ENCODE data around the gene HHLA2.
"Not testable (repeated sequence)": the region's sequence is repeated elsewhere in the genome, so short reads cannot be mapped to it uniquely, and the experiment has no call there.

Gene HHLA2, protein sequence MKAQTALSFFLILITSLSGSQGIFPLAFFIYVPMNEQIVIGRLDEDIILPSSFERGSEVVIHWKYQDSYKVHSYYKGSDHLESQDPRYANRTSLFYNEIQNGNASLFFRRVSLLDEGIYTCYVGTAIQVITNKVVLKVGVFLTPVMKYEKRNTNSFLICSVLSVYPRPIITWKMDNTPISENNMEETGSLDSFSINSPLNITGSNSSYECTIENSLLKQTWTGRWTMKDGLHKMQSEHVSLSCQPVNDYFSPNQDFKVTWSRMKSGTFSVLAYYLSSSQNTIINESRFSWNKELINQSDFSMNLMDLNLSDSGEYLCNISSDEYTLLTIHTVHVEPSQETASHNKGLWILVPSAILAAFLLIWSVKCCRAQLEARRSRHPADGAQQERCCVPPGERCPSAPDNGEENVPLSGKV

GRCh38 chr3:108296239-108296638, at the start of gene HHLA2:
Gene HHLA2 (plus strand): TSS chr3:108296548. CDS start chr3:108351814, 55,266 bp downstream.
- DNase-seq: no peak

GRCh38 chr3:108250626-108251025, 45.7 kb upstream of the HHLA2 start:
- DNase-seq: no peak

DNA sequence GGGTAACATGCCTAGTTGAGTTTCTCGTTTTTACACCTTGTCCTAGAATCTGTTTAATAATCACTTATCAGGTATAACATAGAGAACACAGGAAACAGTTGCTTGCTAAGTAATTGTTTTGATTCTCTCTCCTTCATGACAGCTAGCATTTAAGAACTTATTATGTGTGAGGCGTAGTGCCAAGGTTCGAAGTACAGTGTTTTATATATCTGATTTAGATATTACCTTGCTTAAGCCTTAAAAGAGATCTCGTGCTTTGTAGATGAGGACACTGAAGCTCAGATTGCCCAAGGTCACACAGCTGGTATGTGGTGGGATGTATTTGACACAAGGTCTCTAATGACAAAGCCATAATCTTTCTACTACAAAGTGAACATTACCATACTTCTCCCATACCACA, 45.1 kb upstream of the HHLA2 start:
- DNase-seq: no peak

- no peak for DNase-seq
Measured at GRCh38 chr3:108251844-108252243, 44.5 kb upstream of the HHLA2 start.

DNA sequence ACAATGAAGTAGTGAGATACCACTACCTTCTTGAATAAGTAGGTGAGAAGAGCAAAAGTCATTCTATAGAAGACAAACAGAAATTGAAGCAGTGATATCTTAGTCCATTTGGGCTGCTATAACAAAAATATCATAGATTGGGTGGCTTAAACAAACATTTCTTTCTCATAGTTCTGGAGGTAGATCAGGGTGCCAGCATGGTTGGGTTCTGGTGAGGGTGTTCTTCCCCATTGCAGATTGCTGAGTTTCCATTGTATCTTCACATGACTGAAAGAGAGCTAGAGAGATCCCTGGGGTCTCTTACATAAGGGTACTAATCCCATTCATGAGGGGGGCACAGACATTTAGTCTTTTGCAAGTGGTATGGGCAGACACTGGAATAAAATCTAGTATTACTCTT, 41.2 kb upstream of the HHLA2 start:
- DNase-seq: no peak

DNA sequence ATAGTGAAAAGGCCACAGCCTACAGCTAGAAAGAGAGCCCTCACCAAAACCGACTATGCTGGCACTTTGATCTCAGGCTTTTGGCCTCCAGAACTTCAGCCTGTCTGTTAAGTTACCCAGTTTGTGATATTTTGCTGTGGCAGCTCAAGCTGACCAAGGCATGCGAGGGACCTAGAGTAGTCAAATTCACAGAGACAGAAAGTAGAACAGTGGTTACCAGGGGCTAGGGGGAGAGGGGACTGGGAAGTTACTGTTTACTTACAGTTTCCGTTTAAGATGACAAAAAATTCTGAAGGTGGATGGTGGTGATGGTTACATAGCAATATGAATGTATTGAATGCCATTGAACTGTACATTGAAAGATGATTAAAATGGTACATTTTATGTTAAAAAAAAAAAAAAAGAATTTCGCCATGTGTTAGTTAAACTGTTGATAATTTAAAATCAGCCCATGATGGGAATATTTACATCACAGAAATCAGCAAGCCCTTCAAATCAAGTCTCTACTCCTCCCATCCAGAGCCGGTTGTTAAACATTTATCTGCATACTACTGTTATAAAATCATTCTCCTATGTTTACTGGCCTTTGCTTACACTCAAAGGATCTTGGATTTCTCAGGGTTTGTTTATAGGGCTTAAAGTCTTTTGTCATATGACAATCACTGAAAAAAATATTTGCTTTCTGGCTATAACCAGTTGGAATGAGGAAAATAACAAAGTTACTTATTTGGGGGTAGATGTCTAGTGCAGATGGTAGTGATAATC, 31.6 kb upstream of the HHLA2 start:
- DNase-seq: not testable (repeated sequence)

- not testable (repeated sequence) for DNase-seq
Measured at GRCh38 chr3:108268235-108268634, 28.1 kb upstream of the HHLA2 start.

GRCh38 chr3:108271626-108272025, 24.7 kb upstream of the HHLA2 start:
- no peak for DNase-seq

GRCh38 chr3:108279066-108279465, 17.3 kb upstream of the HHLA2 start:
- DNase-seq: not testable (repeated sequence)

DNA sequence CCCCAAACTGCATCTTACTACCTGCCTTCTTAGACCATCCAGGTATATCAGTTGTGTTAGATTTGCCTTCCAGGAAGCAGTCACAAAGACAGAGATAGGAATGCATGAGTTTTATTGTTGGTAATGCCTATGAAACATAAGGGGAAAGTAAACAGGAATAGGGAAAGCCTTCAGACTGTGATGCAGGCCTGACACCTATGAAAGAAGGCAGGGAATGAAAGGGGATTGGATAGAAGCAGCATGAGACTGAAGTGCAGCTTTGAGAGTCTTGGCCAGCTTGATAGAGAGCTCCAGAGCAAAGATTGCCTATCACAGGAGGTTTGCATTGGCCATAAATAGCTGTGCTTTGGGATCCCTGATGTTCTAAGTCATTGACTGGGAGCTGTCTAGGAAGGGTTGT, 15.9 kb upstream of the HHLA2 start:
- DNase-seq: no peak

DNA sequence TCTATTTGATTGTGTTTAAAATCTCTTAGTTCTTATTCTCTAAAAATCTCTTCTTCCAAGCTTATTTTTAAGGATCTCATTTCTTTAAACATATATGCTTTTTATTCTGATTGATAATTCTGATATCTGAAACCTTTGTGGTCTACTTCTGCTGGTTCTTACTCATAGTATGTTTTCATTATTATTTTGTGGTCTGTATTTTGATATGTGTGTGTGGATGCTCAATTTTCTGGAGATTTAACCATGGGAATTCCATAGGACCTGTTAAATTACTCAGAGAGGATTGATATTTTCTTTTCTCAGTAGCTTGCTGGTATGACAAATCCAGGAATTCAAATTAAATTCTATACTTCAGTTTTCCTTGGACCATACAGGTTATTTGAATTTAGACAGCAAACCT, 14.7 kb upstream of the HHLA2 start:
- no peak for DNase-seq

- no peak for DNase-seq
Measured at GRCh38 chr3:108283006-108283405, 13.3 kb upstream of the HHLA2 start.

DNA sequence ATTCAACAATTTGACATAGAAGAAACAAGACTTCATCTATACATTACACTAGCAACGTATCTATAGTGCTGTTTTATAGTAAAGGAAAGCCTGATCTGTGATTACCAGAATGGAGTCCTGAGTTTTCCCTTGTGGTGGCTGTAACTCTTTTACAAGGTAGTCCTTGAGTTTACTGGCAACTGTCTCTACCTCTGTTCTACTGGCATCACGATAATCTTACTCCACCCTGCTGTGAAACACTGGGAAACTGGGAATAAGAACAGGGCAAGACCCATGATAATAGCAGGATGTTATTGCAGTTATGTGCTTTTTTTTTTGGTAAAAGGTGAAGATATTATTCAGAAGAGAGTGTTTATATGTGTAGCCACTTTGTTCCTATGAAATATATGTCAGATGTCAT, 12.4 kb upstream of the HHLA2 start:
- DNase-seq: no peak

DNA sequence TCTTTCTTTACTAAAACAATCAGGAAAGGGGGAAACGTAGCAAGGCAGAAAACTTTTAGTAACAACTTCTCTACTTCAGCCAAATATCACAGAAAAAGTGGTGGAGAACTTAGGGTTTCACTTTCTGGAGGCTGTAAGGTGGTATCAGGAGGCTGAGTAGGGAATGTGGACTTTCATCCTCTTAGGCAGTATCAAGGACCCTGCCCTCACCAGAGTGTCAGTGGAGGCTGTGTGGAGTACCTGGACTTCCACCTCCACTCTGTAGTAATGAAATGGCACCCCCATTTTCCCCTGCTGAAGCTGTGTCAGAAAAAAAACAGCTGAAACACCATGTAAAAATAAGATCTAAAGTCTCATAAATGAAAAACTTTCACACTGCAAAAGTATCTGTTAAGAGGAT, 11.2 kb upstream of the HHLA2 start:
- DNase-seq: no peak

GRCh38 chr3:108287146-108287545, 9.2 kb upstream of the HHLA2 start:
- DNase-seq: no peak

DNA sequence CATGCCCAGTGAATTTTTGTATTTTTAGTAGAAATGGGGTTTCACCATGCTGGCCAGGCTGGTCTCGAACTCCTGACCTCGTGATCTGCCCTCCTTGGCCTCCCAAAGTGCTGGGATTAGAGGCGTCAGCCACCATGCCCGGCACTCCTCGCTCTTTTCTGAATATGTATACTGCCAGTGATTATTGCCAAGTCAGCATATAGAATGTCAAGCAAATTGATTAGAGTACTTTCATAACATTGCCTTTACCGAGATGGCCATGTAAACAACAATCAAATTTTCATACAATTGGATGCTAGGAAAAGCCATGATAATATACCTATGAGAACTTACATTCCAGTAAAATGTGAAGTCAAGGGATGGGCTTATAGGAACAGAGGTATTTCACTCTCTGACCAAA, 8.2 kb upstream of the HHLA2 start:
- DNase-seq: not testable (repeated sequence)

DNA sequence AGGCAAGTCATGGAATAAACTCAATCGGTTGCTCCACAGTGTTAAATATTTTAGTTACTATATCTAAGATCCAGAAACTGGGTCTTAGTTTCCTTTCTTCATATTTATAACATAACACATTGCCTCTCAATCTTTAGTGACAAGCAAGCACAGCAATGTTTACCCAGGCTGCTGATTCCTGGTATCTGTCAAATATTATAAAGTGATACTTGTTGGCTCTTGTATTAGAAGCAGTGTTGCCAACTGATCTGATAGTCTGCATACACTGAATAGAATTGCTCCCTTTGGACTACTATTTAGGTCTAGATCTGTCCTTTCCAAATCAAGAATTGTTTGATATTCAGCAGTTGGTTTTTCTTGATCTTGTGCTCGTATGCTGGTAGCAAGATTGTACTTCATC, 7.2 kb upstream of the HHLA2 start:
- no peak for DNase-seq

GRCh38 chr3:108292450-108292849, 3.9 kb upstream of the HHLA2 start:
- no peak for DNase-seq

DNA sequence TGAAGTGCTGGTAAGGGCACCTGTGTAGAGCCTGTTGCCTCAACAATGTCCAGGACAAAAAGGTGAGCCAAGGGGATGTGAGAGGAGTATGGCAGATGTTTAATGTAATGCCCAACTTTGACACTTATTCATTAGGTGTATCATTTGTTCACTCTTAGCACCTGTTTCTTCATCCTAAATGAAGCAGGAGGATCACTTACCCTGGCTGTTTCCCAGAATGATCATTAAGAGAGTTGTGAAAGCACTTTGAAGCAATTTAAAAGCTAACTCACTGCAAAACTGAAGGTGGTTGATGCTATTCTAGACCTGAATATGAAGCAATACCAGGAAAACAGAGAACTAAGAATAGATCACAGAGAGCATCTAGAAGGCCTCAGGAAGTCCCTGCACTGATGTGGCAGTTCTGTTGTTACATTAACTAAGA, 3.4 kb upstream of the HHLA2 start:
- no peak for DNase-seq

- no peak for DNase-seq
Measured at GRCh38 chr3:108293858-108294257, 2.5 kb upstream of the HHLA2 start.

- DNase-seq: no peak
Measured at GRCh38 chr3:108295421-108296175, 750 bp upstream of the HHLA2 start.

GRCh38 chr3:108297647-108298046, 1.3 kb downstream of the HHLA2 start:
- no peak for DNase-seq

GRCh38 chr3:108298056-108298455, 1.7 kb downstream of the HHLA2 start:
- no peak for DNase-seq

Data from NCI-H524 treated with DMSO at 0.1 percent for 48 hours (cell line).